HG03280 (cell line): ENCODE data around the gene OSTN.

Experiments
- ATAC-seq: cut with Tn5 transposase; IDR thresholded peaks from one replicate; pipeline ENCODE4 v1.9.1; 2021; ENCODE audit warnings: mild to moderate bottlenecking, moderate library complexity; ENCODE audit not compliant: unreplicated experiment

Gene OSTN

DNA sequence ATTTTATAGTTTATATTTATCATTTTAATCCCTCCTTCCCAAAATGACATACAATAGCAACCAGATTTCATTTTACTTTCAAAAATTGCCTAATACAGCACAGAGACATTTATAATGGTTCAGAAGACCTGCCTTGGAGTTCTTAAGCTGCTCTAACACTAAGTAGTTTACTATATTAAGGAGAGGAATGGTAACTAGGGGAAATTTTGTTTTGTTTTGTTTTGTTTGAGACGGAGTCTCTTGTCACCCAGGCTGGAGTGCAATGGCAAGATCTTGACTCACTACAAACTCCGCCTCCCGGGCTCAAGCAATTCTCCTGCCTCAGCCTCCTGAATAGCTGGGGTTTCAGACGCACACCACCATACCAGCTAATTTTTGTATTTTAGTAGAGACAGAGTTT lies 107.4 kb downstream of the OSTN start:
- no peak for ATAC-seq

GRCh38 chr3:191307341-191307740 lies 108.3 kb downstream of the OSTN start:
- no peak for ATAC-seq

- ATAC-seq = no peak
Observed at GRCh38 chr3:191313296-191313695, 114.3 kb downstream of the OSTN start.

DNA sequence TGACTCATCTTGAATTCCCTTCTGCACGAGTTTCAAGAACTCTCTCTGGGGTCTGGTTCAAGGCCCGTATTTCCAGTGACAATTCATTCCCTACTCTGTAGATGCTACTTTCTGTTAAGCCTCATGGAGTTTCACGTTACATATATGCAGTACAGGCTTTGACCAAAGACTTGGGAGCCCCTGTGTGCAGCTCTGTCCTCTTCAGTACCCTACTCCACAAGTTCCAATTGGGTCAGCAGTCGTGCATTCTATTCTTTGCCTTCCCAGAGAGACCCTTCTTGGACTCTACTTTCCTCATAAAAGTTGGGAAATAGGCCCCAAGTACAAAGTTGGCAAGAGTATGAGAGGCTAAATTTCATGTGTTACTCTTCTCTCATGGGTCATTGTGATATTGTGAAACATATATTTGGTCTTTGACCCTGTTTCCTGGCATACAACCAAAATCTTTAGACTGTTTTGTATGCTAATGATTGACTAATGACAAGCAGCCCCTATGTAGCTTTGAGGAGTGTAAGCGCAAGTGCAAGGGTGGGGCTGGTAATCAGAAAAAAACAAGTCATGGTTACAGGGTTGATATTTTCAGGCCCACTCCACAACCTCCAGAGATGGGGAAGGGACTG lies 115.2 kb downstream of the OSTN start:
- no peak for ATAC-seq
